Liver (tissue), 9 donors: ENCODE data around the gene SPATA32. TPM values are rescaled to one million over a fixed set of nuclear protein-coding genes. Genes with fewer than 3 reads are reported as not detected.

Experiments used
- DNase-seq: peaks from one replicate; pipeline ENCODE4 v3.0.0-alpha.2; 2017; ENCODE audit warnings: low spot score
- H3K27ac ChIP-seq, 2 donors: one replicate each; pipeline ENCODE4 v1.7.0; 2013; ENCODE audit warnings: inconsistent platforms in 2 of 2, low read length in 2 of 2, control low read depth in 1 of 2, low read depth in 1 of 2, mild to moderate bottlenecking in 1 of 2
- H3K27me3 ChIP-seq, 4 donors: one replicate each; pipeline versions ENCODE4 v1.6.1 to v1.7.0; 2013; ENCODE audit warnings: low read length in 3 of 4, inconsistent platforms in 1 of 4, mild to moderate bottlenecking in 1 of 4, moderate library complexity in 1 of 4; ENCODE audit not compliant: control insufficient read depth in 4 of 4, insufficient read depth in 4 of 4
- H3K36me3 ChIP-seq, 4 donors: one replicate each; pipeline versions ENCODE4 v1.6.1 to v1.7.0; 2013; ENCODE audit warnings: low read length in 3 of 4, mild to moderate bottlenecking in 3 of 4, low read depth in 1 of 4, moderate library complexity in 1 of 4; ENCODE audit not compliant: control insufficient read depth in 4 of 4, insufficient read depth in 3 of 4
- H3K4me1 ChIP-seq, 4 donors: one replicate each; pipeline versions ENCODE4 v1.6.1 to v1.7.0; 2013; ENCODE audit warnings: low read length in 3 of 4, mild to moderate bottlenecking in 3 of 4, moderate library complexity in 1 of 4; ENCODE audit not compliant: control insufficient read depth in 4 of 4, insufficient read depth in 4 of 4
- H3K4me3 ChIP-seq, 3 donors: one replicate each; pipeline versions ENCODE4 v1.6.1 to v1.7.0; 2013; ENCODE audit warnings: low read length in 3 of 3, control low read depth in 1 of 3, low read depth in 1 of 3, mild to moderate bottlenecking in 1 of 3
- H3K9ac ChIP-seq, 2 donors: one replicate each; pipeline ENCODE4 v1.7.0; 2013; ENCODE audit warnings: low read length in 2 of 2, mild to moderate bottlenecking in 2 of 2, moderate library complexity in 2 of 2, control low read depth in 1 of 2, low read depth in 1 of 2
- H3K9me3 ChIP-seq, 4 donors: one replicate each; pipeline versions ENCODE4 v1.6.1 to v1.7.0; 2013; ENCODE audit warnings: low read length in 3 of 4; ENCODE audit not compliant: control insufficient read depth in 4 of 4
- ATF3 ChIP-seq: IDR thresholded peaks from 2 replicates; pipeline ENCODE4 v1.6.1; 2016; ENCODE audit warnings: antibody characterized with exemption
- FOXA1 ChIP-seq: IDR thresholded peaks from 2 replicates; pipeline ENCODE4 v1.6.1; 2016; ENCODE audit warnings: antibody characterized with exemption
- FOXA2 ChIP-seq: IDR thresholded peaks from 2 replicates; pipeline ENCODE4 v1.6.1; 2016; ENCODE audit warnings: antibody characterized with exemption
- GABPA ChIP-seq, 2 donors: IDR thresholded peaks in 1 of 2; conservative IDR thresholded peaks in 1 of 2; 2 replicates each; pipeline ENCODE4 v1.6.1; 2016; ENCODE audit warnings: antibody characterized with exemption in 2 of 2, mild to moderate bottlenecking in 1 of 2, moderate library complexity in 1 of 2
- HNF4A ChIP-seq, 2 donors: conservative IDR thresholded peaks; 2 replicates each; pipeline ENCODE4 v1.6.1; 2016; ENCODE audit warnings: antibody characterized with exemption in 2 of 2, mild to moderate bottlenecking in 2 of 2
- HNF4G ChIP-seq: IDR thresholded peaks from 2 replicates; pipeline ENCODE4 v1.6.1; 2016; ENCODE audit warnings: antibody characterized with exemption
- JUND ChIP-seq, 2 donors: IDR thresholded peaks; 2 replicates each; pipeline ENCODE4 v1.6.1; 2016; ENCODE audit warnings: antibody characterized with exemption in 2 of 2
- MAX ChIP-seq: IDR thresholded peaks from 2 replicates; pipeline ENCODE4 v1.6.1; 2016; ENCODE audit warnings: antibody characterized with exemption
- NR2F2 ChIP-seq: IDR thresholded peaks from 2 replicates; pipeline ENCODE4 v1.6.1; 2016; ENCODE audit warnings: antibody characterized with exemption
- RAD21 ChIP-seq, 2 donors: IDR thresholded peaks; 2 replicates each; pipeline ENCODE4 v1.6.1; 2016; ENCODE audit warnings: antibody characterized with exemption in 2 of 2, mild to moderate bottlenecking in 2 of 2
- REST ChIP-seq: IDR thresholded peaks from 2 replicates; pipeline ENCODE4 v1.6.1; 2016; ENCODE audit warnings: antibody characterized with exemption, mild to moderate bottlenecking
- RXRA ChIP-seq, 2 donors: IDR thresholded peaks; 2 replicates each; pipeline ENCODE4 v1.6.1; 2017 to 2018; ENCODE audit warnings: antibody characterized with exemption in 2 of 2, mild to moderate bottlenecking in 1 of 2
- SP1 ChIP-seq: IDR thresholded peaks from 2 replicates; pipeline ENCODE4 v1.6.1; 2018; ENCODE audit warnings: antibody characterized with exemption, mild to moderate bottlenecking
- TAF1 ChIP-seq: conservative IDR thresholded peaks from 2 replicates; pipeline ENCODE4 v1.6.1; 2016; ENCODE audit warnings: antibody characterized with exemption, mild to moderate bottlenecking
- YY1 ChIP-seq: IDR thresholded peaks from 2 replicates; pipeline ENCODE4 v1.6.1; 2016; ENCODE audit warnings: antibody characterized with exemption, mild to moderate bottlenecking
- ZBTB33 ChIP-seq: IDR thresholded peaks from 2 replicates; pipeline ENCODE4 v1.6.1; 2016; ENCODE audit warnings: antibody characterized with exemption
- WGBS: extraction: QIAGEN DNeasy Blood & Tissue Kit; methylation state at CpG from one replicate; pipeline ENCODE4 v1.1.7; 2013; 5-methylcytosine and 5-hydroxymethylcytosine counted together
- polyA plus RNA-seq, 2 donors: library from polyadenylated mRNA; stranded (reverse) in 1 of 2; unstranded in 1 of 2; fragments of 200-250 nt in 1 of 2; fragments of >200 nt in 1 of 2; fragmentation: Nextera tagmentation in 1 of 2; extraction: Ambion mirVana in 1 of 2; gene quantifications; one replicate each; pipeline versions ENCODE4 v1.2.1 to v1.2.3, GENCODE V29; 2013 to 2015
- total RNA-seq, 2 donors: library from RNA; depleted of rRNA; stranded (reverse); fragments of >200 nt; gene quantifications; one replicate each; pipeline ENCODE4 v1.2.3, GENCODE V29; 2014
- donor health status: healthy.
- donor health status: healthy.
- donor health status: healthy.
- donor health status: healthy.
- donor health status: healthy.

The SPATA32 gene
- total and polyA plus RNA-seq, 4 donors = not detected

- H3K4me1 ChIP-seq = peaks cover 8 to 60% (median 53%) of the 10 kb centered on the region in 4 donors
- no peak overlapping the region for H3K9ac ChIP-seq
- no peaks in the 10 kb centered on the region for H3K27me3 ChIP-seq
- no peak overlapping the region for H3K4me3 ChIP-seq
- H3K36me3 ChIP-seq = peaks cover 4 to 29% (median 11%) of the 10 kb centered on the region in 4 donors
- H3K27ac ChIP-seq = no peak overlapping the region
- H3K9me3 ChIP-seq = no peaks in the 10 kb centered on the region
- TF ChIP-seq NR2F2 = no peak
- TF ChIP-seq RXRA (IDR thresholded peaks at IDR 0.05) = no peak
- no peak for TF ChIP-seq SP1
- TF ChIP-seq HNF4G = no peak
- TF ChIP-seq REST = no peak
- no peak for TF ChIP-seq RAD21 (IDR thresholded peaks at IDR 0.05)
- no peak for TF ChIP-seq GABPA (IDR thresholded peaks at IDR 0.05 in 1 of 2, conservative IDR thresholded peaks at IDR 0.05 in 1 of 2)
- no peak for TF ChIP-seq JUND (IDR thresholded peaks at IDR 0.05)
- TF ChIP-seq ATF3 = no peak
- no peak for DNase-seq
- 75% methylated on average over 10 of the region's 10 CpGs for WGBS
These were observed 25.9 kb upstream of the SPATA32 start for GRCh38 chr17:45287526-45288500.

- no peaks in the 10 kb centered on the region for H3K27me3 ChIP-seq
- no peak overlapping the region for H3K9ac ChIP-seq
- H3K4me3 ChIP-seq = no peak overlapping the region
- peaks cover 4 to 33% (median 13%) of the 10 kb centered on the region in 4 donors for H3K36me3 ChIP-seq
- WGBS = 94% methylated on average over 5 of the region's 5 CpGs
- no peak overlapping the region for H3K27ac ChIP-seq
- TF ChIP-seq ZBTB33 (no peak), FOXA1 (no peak), MAX (no peak), TAF1 (no peak), RXRA (IDR thresholded peaks at IDR 0.05) (no peak), HNF4A (conservative IDR thresholded peaks at IDR 0.05) (no peak), NR2F2 (no peak), RAD21 (IDR thresholded peaks at IDR 0.05) (no peak), FOXA2 (no peak), YY1 (no peak)
- H3K9me3 ChIP-seq = no peaks in the 10 kb centered on the region
- DNase-seq = no peak
- peaks cover 4 to 47% (median 38%) of the 10 kb centered on the region in 4 donors for H3K4me1 ChIP-seq
These were observed 24.4 kb upstream of the SPATA32 start for GRCh38 chr17:45286286-45286685.
